HG03342 (cell line): Measurements from ENCODE around the gene NUPR2.
"Not testable (repeated sequence)": the region's sequence is repeated elsewhere in the genome, so short reads cannot be mapped to it uniquely, and the experiment has no call there.

Experiments
- ATAC-seq: cut with Tn5 transposase; IDR thresholded peaks from one replicate; pipeline ENCODE4 v1.9.1; 2021; ENCODE audit warnings: mild to moderate bottlenecking, moderate library complexity; ENCODE audit not compliant: unreplicated experiment

The NUPR2 gene

DNA sequence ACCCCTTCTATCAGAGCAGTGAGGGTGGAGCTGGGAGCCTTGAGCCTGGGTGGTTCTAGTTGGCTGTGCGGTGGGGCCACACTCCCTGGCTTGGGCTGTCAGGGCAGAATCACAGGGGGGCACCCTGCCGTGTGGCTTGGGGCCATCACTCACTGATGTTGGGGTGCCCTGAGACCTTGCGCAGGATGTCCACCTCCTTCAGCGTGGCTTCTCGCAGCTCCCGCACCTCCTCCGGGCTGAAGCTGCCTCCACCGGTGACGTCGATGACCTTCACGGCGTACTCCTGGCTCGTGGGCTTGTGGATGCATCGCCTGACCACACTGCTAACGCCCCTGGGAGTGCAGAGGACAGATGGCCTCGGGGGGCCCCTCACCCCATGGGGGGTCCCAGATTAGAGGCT, 28.8 kb downstream of the NUPR2 start:
- ATAC-seq, result no peak

GRCh38 chr7:56086761-56087160, 29.5 kb downstream of the NUPR2 start:
- no peak for ATAC-seq

DNA sequence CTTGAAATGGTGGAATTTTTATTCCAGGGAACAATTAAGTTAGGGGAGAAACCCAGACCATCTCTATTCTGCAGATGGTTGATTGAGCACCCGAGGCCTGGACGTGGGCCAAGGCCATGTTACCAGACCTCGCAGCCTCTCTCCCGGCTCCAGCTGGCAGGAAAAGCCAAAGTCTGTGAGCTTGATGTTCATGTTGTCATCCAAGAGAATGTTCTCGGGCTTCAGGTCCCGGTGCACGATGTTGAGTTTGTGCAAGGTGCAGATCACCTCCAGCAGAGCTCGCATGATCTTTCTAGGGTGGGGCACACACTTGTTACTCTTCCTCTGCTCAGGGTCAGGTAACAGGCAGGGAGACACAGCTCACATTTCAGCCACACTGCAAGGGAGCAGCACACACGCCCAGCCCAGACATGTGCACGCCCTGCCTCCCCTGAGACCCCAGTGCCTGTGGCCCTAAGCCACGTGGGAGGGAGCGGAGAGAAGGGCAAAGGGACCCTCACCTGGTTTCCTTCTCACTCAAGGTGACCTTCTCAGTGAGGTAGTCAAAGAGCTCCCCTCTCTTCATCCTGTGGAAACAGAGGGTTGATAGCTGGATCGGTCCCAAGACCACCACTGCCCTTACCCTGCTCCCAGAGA, 32.9 kb downstream of the NUPR2 start:
- ATAC-seq, result no peak

DNA sequence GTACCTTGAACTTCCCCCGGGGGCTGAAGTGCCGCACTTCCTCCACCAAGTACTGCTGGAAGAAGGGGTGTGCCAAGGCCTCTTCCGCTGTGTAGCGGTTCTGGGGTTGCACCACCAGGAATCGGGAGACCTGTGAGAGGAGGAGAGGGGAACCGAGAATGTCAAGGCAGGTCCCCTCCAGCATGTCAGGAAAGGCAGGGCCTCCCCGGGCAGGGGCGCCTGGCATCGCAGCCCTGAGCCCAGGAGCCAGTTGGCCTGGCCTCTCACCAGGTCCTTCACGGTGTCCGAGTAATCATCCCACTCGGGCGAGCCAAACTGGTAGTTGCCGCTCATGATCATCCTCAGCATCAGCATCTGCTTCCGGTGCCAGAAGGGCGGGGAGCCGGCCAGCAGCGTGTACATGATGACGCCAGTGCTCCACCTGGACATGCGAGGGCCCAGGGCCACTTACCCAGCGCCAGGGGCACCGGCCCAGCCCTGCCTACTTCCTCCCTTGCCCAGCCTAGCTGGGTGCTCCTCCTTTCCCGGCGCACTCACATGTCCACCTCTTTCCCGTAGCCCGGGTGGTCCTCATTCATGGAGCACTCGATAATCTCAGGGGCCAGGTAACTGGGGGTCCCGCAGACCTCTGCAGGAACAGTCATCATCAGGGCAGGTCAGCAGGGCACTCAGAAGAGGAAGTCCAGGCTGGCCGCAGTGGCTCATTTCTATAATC, 34.4 kb downstream of the NUPR2 start:
- ATAC-seq, result no peak

GRCh38 chr7:56080726-56081435, 35.3 kb downstream of the NUPR2 start:
- not testable (repeated sequence) for ATAC-seq

DNA sequence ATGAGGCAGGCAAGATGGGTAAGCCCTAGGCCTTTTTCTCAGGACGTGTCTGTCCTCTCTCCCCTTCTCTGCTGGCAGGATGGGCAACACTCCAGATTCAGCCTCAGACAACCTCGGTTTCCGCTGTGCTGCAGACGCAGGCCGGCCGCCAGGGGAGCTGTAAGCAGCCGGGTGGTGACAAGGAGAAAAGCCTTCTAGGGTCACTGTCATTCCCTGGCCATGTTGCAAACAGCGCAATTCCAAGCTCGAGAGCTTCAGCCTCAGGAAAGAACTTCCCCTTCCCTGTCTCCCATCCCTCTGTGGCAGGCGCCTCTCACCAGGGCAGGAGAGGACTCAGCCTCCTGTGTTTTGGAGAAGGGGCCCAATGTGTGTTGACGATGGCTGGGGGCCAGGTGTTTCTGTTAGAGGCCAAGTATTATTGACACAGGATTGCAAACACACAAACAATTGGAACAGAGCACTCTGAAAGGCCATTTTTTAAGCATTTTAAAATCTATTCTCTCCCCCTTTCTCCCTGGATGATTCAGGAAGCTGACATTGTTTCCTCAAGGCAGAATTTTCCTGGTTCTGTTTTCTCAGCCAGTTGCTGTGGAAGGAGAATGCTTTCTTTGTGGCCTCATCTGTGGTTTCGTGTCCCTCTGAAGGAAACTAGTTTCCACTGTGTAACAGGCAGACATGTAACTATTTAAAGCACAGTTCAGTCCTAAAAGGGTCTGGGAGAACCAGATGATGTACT, 36.6 kb downstream of the NUPR2 start:
- ATAC-seq, result no peak

GRCh38 chr7:56078196-56078595, 38.0 kb downstream of the NUPR2 start:
- ATAC-seq, result no peak

GRCh38 chr7:56077681-56078080, 38.5 kb downstream of the NUPR2 start:
- ATAC-seq, result no peak

- ATAC-seq, result peak; percentile 88
These were observed 41.8 kb downstream of the NUPR2 start for GRCh38 chr7:56074371-56074791.

GRCh38 chr7:56066376-56066775, 49.8 kb downstream of the NUPR2 start:
- not testable (repeated sequence) for ATAC-seq
